Lung (tissue), 12 donors: ENCODE data around the gene RASAL3. TPM values are rescaled to one million over a fixed set of nuclear protein-coding genes. Genes with fewer than 3 reads are reported as not detected.

ENCODE experiments used
- ATAC-seq: fragments of 200-7000 bp; cut with Tn5 transposase; one replicate; pipeline ENCODE4 v1.9.1; 2020; ENCODE audit warnings: moderate number of reproducible peaks; ENCODE audit not compliant: insufficient read depth, low FRiP score
- DNase-seq, 3 donors: peaks; one replicate each; pipeline ENCODE4 v3.0.0-alpha.2; 2013 to 2017
- H3K27ac ChIP-seq, 2 donors: one replicate each; pipeline ENCODE4 v1.5.1; 2013; ENCODE audit warnings: mild to moderate bottlenecking in 2 of 2, moderate library complexity in 2 of 2, control low read depth in 1 of 2, inconsistent platforms in 1 of 2, low read depth in 1 of 2, low read length in 1 of 2
- H3K27me3 ChIP-seq, 3 donors: one replicate each; pipeline ENCODE4 v1.5.1; 2013; ENCODE audit warnings: low read length in 2 of 3; ENCODE audit not compliant: control insufficient read depth in 3 of 3, insufficient read depth in 3 of 3
- H3K36me3 ChIP-seq, 4 donors: one replicate each; pipeline ENCODE4 v1.5.1; 2013; ENCODE audit warnings: low read length in 4 of 4, mild to moderate bottlenecking in 1 of 4, moderate library complexity in 1 of 4; ENCODE audit not compliant: control insufficient read depth in 4 of 4, insufficient read depth in 4 of 4
- H3K4me1 ChIP-seq, 5 donors: one replicate each; pipeline ENCODE4 v1.5.1; 2013; ENCODE audit warnings: low read length in 5 of 5, mild to moderate bottlenecking in 2 of 5, moderate library complexity in 1 of 5; ENCODE audit not compliant: control insufficient read depth in 5 of 5, insufficient read depth in 5 of 5
- H3K4me3 ChIP-seq: one replicate; pipeline ENCODE4 v1.5.1; 2013; ENCODE audit warnings: mild to moderate bottlenecking, control low read depth, moderate library complexity
- H3K9ac ChIP-seq, 2 donors: one replicate each; pipeline ENCODE4 v1.5.1; 2013; ENCODE audit warnings: low read length in 2 of 2, control low read depth in 1 of 2; ENCODE audit not compliant: insufficient read depth in 1 of 2
- H3K9me3 ChIP-seq, 4 donors: one replicate each; pipeline ENCODE4 v1.5.1; 2013; ENCODE audit warnings: low read length in 3 of 4, mild to moderate bottlenecking in 1 of 4, moderate library complexity in 1 of 4; ENCODE audit not compliant: control insufficient read depth in 4 of 4, insufficient read depth in 3 of 4
- WGBS, 2 donors: extraction: QIAGEN DNeasy Blood & Tissue Kit; methylation state at CpG; one replicate each; pipeline ENCODE4 v1.1.7; 2013; 5-methylcytosine and 5-hydroxymethylcytosine counted together
- polyA plus RNA-seq, 2 donors: library from polyadenylated mRNA; stranded (reverse); fragments of 200-250 nt; gene quantifications; one replicate each; pipeline ENCODE4 v1.2.1, GENCODE V29; 2013
- total RNA-seq, 2 donors: library from RNA; depleted of rRNA in 1 of 2; stranded (reverse); fragments of >200 nt in 1 of 2; gene quantifications; one replicate each; pipeline ENCODE4 v1.2.1, GENCODE V29; 2014 to 2021
- TF ChIP-seq, protein P1 (sequence below): IDR thresholded peaks from 2 replicates; pipeline ENCODE4 v1.5.1; 2012; ENCODE audit warnings: mild to moderate bottlenecking; ENCODE audit errors: control extremely low read depth, extremely low read depth
- donor health status: control.
- donor health status: control.
- donor health status: Bipolar disorder and iron deficiency.
- donor health status: healthy.
- donor health status: DM: yes; HTN: yes; CAD: no.

RASAL3 gene
- total and polyA plus RNA-seq, 4 donors, result 4.6 to 18.2 (median 9.6) TPM

DNA sequence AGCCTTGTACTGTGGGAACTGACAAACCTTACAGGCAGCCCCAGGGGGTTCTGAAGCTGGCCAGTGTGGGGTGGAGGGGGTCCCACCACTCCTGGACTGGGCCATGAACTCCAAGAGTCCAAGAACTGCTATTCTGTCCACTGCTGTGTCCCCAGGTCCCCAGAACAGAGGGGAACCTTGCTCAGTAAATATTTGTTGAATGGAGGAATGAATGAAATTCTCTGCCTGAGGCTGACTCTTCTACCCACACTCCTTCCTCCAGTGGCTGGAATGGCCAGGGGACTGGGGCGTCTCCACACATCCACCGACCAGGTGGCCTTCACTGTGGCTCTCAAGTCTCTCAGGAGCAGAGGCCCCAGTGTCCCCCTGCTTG lies 26.2 kb downstream of the RASAL3 start:
- no peaks in the 10 kb centered on the region for H3K27me3 ChIP-seq
- peaks cover 0 to 4% (median 3%) of the 10 kb centered on the region in 5 donors for H3K4me1 ChIP-seq
- 85 to 88% methylated on average over 2 of the region's 2 CpGs for WGBS, 2 donors
- no peak overlapping the region for H3K4me3 ChIP-seq
- H3K9me3 ChIP-seq, result no peaks in the 10 kb centered on the region
- TF ChIP-seq, protein P1, sequence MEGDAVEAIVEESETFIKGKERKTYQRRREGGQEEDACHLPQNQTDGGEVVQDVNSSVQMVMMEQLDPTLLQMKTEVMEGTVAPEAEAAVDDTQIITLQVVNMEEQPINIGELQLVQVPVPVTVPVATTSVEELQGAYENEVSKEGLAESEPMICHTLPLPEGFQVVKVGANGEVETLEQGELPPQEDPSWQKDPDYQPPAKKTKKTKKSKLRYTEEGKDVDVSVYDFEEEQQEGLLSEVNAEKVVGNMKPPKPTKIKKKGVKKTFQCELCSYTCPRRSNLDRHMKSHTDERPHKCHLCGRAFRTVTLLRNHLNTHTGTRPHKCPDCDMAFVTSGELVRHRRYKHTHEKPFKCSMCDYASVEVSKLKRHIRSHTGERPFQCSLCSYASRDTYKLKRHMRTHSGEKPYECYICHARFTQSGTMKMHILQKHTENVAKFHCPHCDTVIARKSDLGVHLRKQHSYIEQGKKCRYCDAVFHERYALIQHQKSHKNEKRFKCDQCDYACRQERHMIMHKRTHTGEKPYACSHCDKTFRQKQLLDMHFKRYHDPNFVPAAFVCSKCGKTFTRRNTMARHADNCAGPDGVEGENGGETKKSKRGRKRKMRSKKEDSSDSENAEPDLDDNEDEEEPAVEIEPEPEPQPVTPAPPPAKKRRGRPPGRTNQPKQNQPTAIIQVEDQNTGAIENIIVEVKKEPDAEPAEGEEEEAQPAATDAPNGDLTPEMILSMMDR, result no peak
- H3K27ac ChIP-seq, result peak overlapping the region in 1 of 2 donors; percentile 3
- DNase-seq (no peak), ATAC-seq (no peak)
- no peak overlapping the region for H3K9ac ChIP-seq
- H3K36me3 ChIP-seq, result peaks cover 0 to 4% (median 0%) of the 10 kb centered on the region in 4 donors

DNA sequence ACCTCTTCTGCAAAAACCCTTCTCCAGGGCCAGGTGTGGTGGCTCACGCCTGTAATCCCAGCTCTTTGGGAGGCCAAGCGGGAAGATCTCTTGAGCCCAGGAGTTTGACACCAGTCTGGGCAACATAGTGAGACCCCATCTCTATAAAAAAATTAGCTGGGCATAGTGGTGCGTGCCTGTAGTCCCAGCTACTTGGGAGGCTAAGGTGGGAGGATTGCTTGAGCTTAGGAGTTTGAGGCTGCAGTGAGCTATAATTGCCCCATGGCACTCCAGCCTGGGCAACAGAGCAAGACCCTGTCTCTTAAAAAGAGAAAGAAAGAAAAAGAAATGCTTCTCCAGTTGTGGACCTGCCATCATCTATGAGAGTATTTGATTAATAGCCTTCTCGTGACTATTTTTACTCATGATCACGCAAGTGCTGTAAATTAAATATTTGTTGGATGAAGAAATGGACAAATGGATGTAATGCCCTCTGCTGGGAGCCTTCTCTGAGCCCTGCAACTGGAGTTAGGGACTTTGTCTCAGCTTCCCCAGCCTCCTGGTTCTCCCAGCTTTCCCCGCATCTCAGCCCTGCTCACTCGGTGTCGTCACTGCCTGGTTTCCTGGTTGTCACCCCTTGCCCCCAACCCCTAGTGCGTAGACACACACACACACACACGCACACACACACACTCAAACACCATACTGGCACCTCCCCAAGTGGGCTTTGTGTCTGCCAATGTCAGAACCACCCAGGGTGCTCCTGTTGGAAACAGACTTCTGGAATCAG lies 26.8 kb downstream of the RASAL3 start:
- 74 to 83% methylated on average over 10 of the region's 10 CpGs for WGBS, 2 donors
- peak overlapping the region in 1 of 2 donors; percentile 3 for H3K27ac ChIP-seq
- TF ChIP-seq, protein P1, result no peak
- DNase-seq (peak in 1 of 3 donors; percentile 20), ATAC-seq (no peak)
- no peak overlapping the region for H3K4me3 ChIP-seq
- peaks cover 0 to 4% (median 0%) of the 10 kb centered on the region in 4 donors for H3K36me3 ChIP-seq
- peaks cover 0 to 4% (median 3%) of the 10 kb centered on the region in 5 donors for H3K4me1 ChIP-seq
- no peaks in the 10 kb centered on the region for H3K27me3 ChIP-seq
- no peak overlapping the region for H3K9ac ChIP-seq
- no peaks in the 10 kb centered on the region for H3K9me3 ChIP-seq

DNA sequence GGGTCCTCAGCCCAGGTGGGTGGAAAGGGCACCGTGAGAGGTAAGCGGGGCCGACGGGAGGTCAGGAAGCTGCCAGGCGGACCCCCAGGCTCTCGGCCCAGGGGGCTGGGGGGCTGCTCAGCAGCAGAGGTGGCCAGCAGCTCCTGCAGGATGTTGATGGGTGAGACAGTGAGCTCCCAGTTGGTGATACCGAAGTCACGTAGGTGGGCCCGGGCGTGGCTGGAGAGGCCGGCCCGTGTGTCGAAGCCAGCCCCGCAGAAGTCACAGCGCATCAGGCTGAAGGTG lies 27.6 kb downstream of the RASAL3 start:
- WGBS, 2 donors, result 91 to 93% methylated on average over 15 of the region's 15 CpGs
- TF ChIP-seq, protein P1, result no peak
- Histone ChIP-seq H3K27ac (no peak overlapping the region), H3K9ac (no peak overlapping the region), H3K4me3 (no peak overlapping the region), H3K27me3 (no peaks in the 10 kb centered on the region), H3K36me3 (peaks cover 0 to 4% (median 0%) of the 10 kb centered on the region in 4 donors), H3K4me1 (peaks cover 0 to 4% (median 3%) of the 10 kb centered on the region in 5 donors), H3K9me3 (no peaks in the 10 kb centered on the region)
- DNase-seq, result no peak
- ATAC-seq, result no peak
